Naive thymus-derived CD4-positive, alpha-beta T cell (primary cell): ENCODE measurements around the gene TBXA2R. TPM values are rescaled to one million over a fixed set of nuclear protein-coding genes. Genes with fewer than 3 reads are reported as not detected.

Experiments used
- ATAC-seq: fragments of 150-1000 bp; cut with Tn5 transposase; 2 replicates; pipeline ENCODE4 v1.10.0; 2021; ENCODE audit warnings: mild to moderate bottlenecking, moderate library complexity
- CTCF ChIA-PET: fragments of 350-600 bp; sonication (Branson Sonifier 250); formaldehyde crosslinking; loops from one replicate; lab custom pipeline; 2021; ENCODE audit warnings: antibody characterized with exemption; lab: Charles Lee
- POLR2A ChIA-PET: fragments of 350-600 bp; sonication (Branson Sonifier 250); formaldehyde crosslinking; loops from one replicate; lab custom pipeline; 2021; ENCODE audit warnings: antibody characterized with exemption, inconsistent platforms; lab: Charles Lee
- DNase-seq, 9 donors: peaks; one replicate each; pipeline versions ENCODE4 v3.0.0 to v3.0.0-alpha.2; 2020 to 2022; ENCODE audit warnings: mixed read lengths in 1 of 9
- H3K27ac ChIP-seq: one replicate; pipeline ENCODE4 v1.7.0; 2013; ENCODE audit warnings: mild to moderate bottlenecking, low read depth, low read length, moderate library complexity
- H3K27me3 ChIP-seq, 2 donors: one replicate each; pipeline ENCODE4 v1.7.0; 2013; ENCODE audit warnings: low read length in 2 of 2, mild to moderate bottlenecking in 2 of 2, moderate library complexity in 2 of 2; ENCODE audit not compliant: control insufficient read depth in 2 of 2, insufficient read depth in 2 of 2
- H3K36me3 ChIP-seq, 3 experiments: 1 replicate in 2 of 3; 2 replicates in 1 of 3; pipeline ENCODE4 v1.7.0; 2013; ENCODE audit warnings: low read length in 3 of 3, mild to moderate bottlenecking in 3 of 3, moderate library complexity in 1 of 3; ENCODE audit not compliant: insufficient read depth in 3 of 3, control insufficient read depth in 2 of 3
- H3K4me1 ChIP-seq, 2 donors: one replicate each; pipeline ENCODE4 v1.7.0; 2013; ENCODE audit warnings: low read length in 2 of 2, mild to moderate bottlenecking in 2 of 2, moderate library complexity in 1 of 2; ENCODE audit not compliant: control insufficient read depth in 2 of 2, insufficient read depth in 2 of 2
- H3K4me3 ChIP-seq: 2 replicates; pipeline ENCODE4 v1.7.0; 2013; ENCODE audit warnings: mild to moderate bottlenecking, low read length
- H3K9me3 ChIP-seq, 3 experiments: 1 replicate in 2 of 3; 2 replicates in 1 of 3; pipeline ENCODE4 v1.7.0; 2013; ENCODE audit warnings: low read length in 3 of 3; ENCODE audit not compliant: control insufficient read depth in 2 of 3
- H3K27ac Mint-ChIP-seq, 9 donors: one replicate each; pipeline ENCODE4 v1.8.0; 2020 to 2022; ENCODE audit warnings: mixed read lengths in 9 of 9, mild to moderate bottlenecking in 8 of 9, moderate library complexity in 5 of 9, inconsistent platforms in 2 of 9
- H3K27me3 Mint-ChIP-seq, 5 donors: one replicate each; pipeline ENCODE4 v1.8.0; 2021 to 2022; ENCODE audit warnings: mixed read lengths in 5 of 5, mild to moderate bottlenecking in 1 of 5
- H3K36me3 Mint-ChIP-seq, 5 donors: one replicate each; pipeline ENCODE4 v1.8.0; 2020 to 2022; ENCODE audit warnings: mixed read lengths in 5 of 5, mild to moderate bottlenecking in 3 of 5, inconsistent platforms in 1 of 5
- H3K4me1 Mint-ChIP-seq, 7 donors: one replicate each; pipeline ENCODE4 v1.8.0; 2020 to 2022; ENCODE audit warnings: mixed read lengths in 7 of 7, mild to moderate bottlenecking in 3 of 7, inconsistent platforms in 1 of 7
- H3K4me3 Mint-ChIP-seq, 10 donors: one replicate each; pipeline ENCODE4 v1.8.0; 2020 to 2022; ENCODE audit warnings: mild to moderate bottlenecking in 10 of 10, mixed read lengths in 10 of 10, moderate library complexity in 6 of 10, inconsistent platforms in 2 of 10
- H3K9me3 Mint-ChIP-seq, 11 donors: one replicate each; pipeline ENCODE4 v1.8.0; 2020 to 2022; ENCODE audit warnings: mixed read lengths in 11 of 11, mild to moderate bottlenecking in 4 of 11, inconsistent platforms in 1 of 11, moderate library complexity in 1 of 11
- intact Hi-C, 2 donors: fragments of 100-400 bp; cut with micrococcal nuclease; formaldehyde crosslinking; loops; one replicate each; pipeline ENCODE4 v1.15.1; 2023
- polyA plus RNA-seq, 2 donors: library from polyadenylated mRNA; unstranded; fragments of 300-500 nt; fragmentation: Illumina TruSeq; gene quantifications; one replicate each; pipeline ENCODE4 v1.2.3, GENCODE V29; 2021
- total RNA-seq, 6 experiments: library from RNA in 5 of 6; stranded (reverse) in 5 of 6; gene quantifications; 1 replicate in 5 of 6; 2 replicates in 1 of 6; pipeline ENCODE4 v1.2.3 and lab custom pipeline; 2021 to 2026

TBXA2R gene
- total and polyA plus RNA-seq, 7 experiments from 2014 or later = 0.73 to 9.0 (median 5.1) TPM

GRCh38 chr19:3608079-3608641 lies 1.5 kb upstream of the TBXA2R start:
- peak overlapping the region in 6 of 10 donors; percentile 47 to 70 (median 65) for H3K4me3 Mint-ChIP-seq
- peaks cover 19 to 22% of the 10 kb centered on the region in 2 donors for H3K4me1 ChIP-seq
- no peak overlapping the region for H3K27ac ChIP-seq
- H3K27me3 Mint-ChIP-seq = peaks cover 0 to 9% (median 0%) of the 10 kb centered on the region in 5 donors
- H3K9me3 Mint-ChIP-seq = no peaks in the 10 kb centered on the region
- ChIA-PET POLR2A (interaction anchor here (0.6 to 2.5 kb wide), 5 partner anchors 12 to 694 kb away, joined by 3 to 9 read pairs (median 3); partner anchors contain the start of gene MFSD12), CTCF (interaction anchor here (0.5 to 1.4 kb wide), 5 partner anchors 21 to 1055 kb away, joined by 3 to 6 read pairs (median 5); partner anchors contain the start of gene GIPC3)
- peaks cover 0 to 9% (median 4%) of the 10 kb centered on the region in 5 donors for H3K36me3 Mint-ChIP-seq
- H3K27ac Mint-ChIP-seq = peak overlapping the region in 5 of 9 donors; percentile 9 to 70 (median 53)
- ATAC-seq = no peak
- no peak for DNase-seq
- peaks cover 7 to 15% (median 11%) of the 10 kb centered on the region in 7 donors for H3K4me1 Mint-ChIP-seq
- intact Hi-C loops = loop anchor here in 1 of 2 donors (5.0 kb wide), 2 partner anchors 36 to 51 kb away; partner anchors contain the start of genes HMG20B and MFSD12
- H3K36me3 ChIP-seq = peaks cover 0 to 31% (median 0%) of the 10 kb centered on the region in 3 experiments
- H3K4me3 ChIP-seq = no peak overlapping the region
- H3K27me3 ChIP-seq = no peaks in the 10 kb centered on the region
- no peaks in the 10 kb centered on the region for H3K9me3 ChIP-seq

DNA sequence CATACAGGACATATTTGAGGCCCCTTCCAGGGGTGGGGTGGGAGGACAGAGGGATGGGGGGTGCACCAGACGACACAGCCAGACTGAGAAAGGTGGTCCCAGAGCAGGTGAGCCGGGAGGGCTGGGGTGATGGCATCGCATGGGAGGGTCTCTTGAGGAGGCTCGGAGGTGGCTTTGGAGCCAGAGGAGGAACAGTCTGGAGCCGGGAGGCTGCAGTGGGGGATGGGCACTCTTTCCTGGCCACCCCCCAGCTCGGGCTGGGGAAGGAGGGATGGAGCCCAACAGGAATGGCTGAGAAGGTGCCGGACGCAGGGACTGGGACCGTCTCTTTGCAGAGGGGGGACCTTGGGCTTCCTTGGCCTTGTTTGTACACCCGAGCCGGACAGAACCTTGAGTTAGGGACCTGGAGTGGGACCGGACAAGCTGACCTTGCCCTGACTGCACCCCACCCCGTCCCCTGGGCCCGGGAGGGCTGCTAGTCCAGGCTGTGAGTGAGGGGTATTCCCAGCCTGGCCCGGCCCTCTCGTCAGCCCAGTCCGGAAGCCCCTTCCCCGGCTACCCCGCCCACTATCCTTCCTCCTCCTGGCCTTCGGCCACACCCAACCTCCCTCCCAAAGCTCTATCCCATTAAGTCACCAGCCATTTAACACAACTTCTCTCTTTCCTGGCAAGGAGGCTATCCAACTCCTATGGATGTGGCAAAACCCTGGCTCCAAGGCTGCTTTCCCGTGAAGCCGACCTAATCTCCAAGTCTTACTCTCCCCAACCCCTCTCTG lies 816 bp upstream of the TBXA2R start:
- peaks cover 0 to 9% (median 0%) of the 10 kb centered on the region in 5 donors for H3K27me3 Mint-ChIP-seq
- peaks cover 19 to 22% of the 10 kb centered on the region in 2 donors for H3K4me1 ChIP-seq
- no peak for ATAC-seq
- H3K4me3 ChIP-seq = no peak overlapping the region
- CTCF ChIA-PET = interaction anchor here (0.6 to 1.4 kb wide), 3 partner anchors 22 to 1055 kb away, joined by 4 to 6 read pairs (median 5); partner anchors contain the start of gene GIPC3
- H3K36me3 Mint-ChIP-seq = peaks cover 0 to 9% (median 4%) of the 10 kb centered on the region in 5 donors
- H3K4me3 Mint-ChIP-seq = peak overlapping the region in 8 of 10 donors; percentile 45 to 70 (median 60)
- no peaks in the 10 kb centered on the region for H3K9me3 ChIP-seq
- no peaks in the 10 kb centered on the region for H3K27me3 ChIP-seq
- POLR2A ChIA-PET = interaction anchor here (0.5 to 2.5 kb wide), 3 partner anchors 51 to 202 kb away, joined by 3 to 9 read pairs (median 4); partner anchors contain the start of gene MFSD12
- H3K27ac ChIP-seq = peak overlapping the region; percentile 65
- H3K9me3 Mint-ChIP-seq = peaks cover 0 to 1% (median 0%) of the 10 kb centered on the region in 11 donors
- H3K27ac Mint-ChIP-seq = peak overlapping the region in 6 of 9 donors; percentile 9 to 70 (median 50)
- H3K36me3 ChIP-seq = peaks cover 0 to 27% (median 0%) of the 10 kb centered on the region in 3 experiments
- intact Hi-C loops = loop anchor here in 1 of 2 donors (5.0 kb wide), 2 partner anchors 35 to 50 kb away; partner anchors contain the start of genes HMG20B and MFSD12
- peaks cover 7 to 15% (median 11%) of the 10 kb centered on the region in 7 donors for H3K4me1 Mint-ChIP-seq
- no peak for DNase-seq

GRCh38 chr19:3606174-3606689 lies 443 bp downstream of the TBXA2R start:
- H3K4me1 Mint-ChIP-seq = peaks cover 7 to 15% (median 11%) of the 10 kb centered on the region in 7 donors
- peak overlapping the region in 2 of 10 donors; percentile 67 to 68 for H3K4me3 Mint-ChIP-seq
- Histone ChIP-seq H3K27me3 (no peaks in the 10 kb centered on the region), H3K27ac (peak overlapping the region; percentile 65), H3K4me3 (peak overlapping the region; percentile 44), H3K4me1 (peaks cover 19 to 22% of the 10 kb centered on the region in 2 donors), H3K36me3 (peaks cover 0 to 14% (median 0%) of the 10 kb centered on the region in 3 experiments), H3K9me3 (no peaks in the 10 kb centered on the region)
- no peak overlapping the region for H3K27ac Mint-ChIP-seq
- H3K9me3 Mint-ChIP-seq = peaks cover 0 to 1% (median 0%) of the 10 kb centered on the region in 11 donors
- peaks cover 0 to 5% (median 0%) of the 10 kb centered on the region in 5 donors for H3K36me3 Mint-ChIP-seq
- DNase-seq (peak in 3 of 9 donors; percentile 27 to 32 (median 28)), ATAC-seq (peak; percentile 54)
- ChIA-PET POLR2A (no interaction called here), CTCF (no interaction called here)
- peaks cover 0 to 9% (median 0%) of the 10 kb centered on the region in 5 donors for H3K27me3 Mint-ChIP-seq
- intact Hi-C loops = loop anchor here in 1 of 2 donors (5.0 kb wide), 2 partner anchors 34 to 49 kb away; partner anchors contain the start of genes HMG20B and MFSD12

DNA sequence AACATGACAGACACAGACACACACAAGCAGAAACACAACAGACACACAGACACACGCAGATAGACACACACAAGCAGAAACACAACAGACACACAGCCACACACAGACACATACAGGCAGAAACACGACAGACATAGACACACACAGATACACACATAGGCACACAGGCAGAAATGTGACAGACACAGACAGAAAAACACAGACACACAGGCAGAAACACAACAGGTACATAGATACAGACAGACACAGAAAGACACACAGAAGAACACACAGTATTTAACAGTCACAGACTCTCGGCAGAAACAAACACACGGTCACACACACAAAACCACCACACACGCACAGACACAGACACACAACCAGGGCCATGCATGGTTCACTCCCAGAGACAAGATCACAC lies 905 bp downstream of the TBXA2R start:
- H3K36me3 ChIP-seq = peaks cover 0 to 9% (median 0%) of the 10 kb centered on the region in 3 experiments
- Mint-ChIP-seq H3K27ac (no peak overlapping the region), H3K4me3 (no peak overlapping the region), H3K4me1 (peaks cover 7 to 15% (median 11%) of the 10 kb centered on the region in 7 donors), H3K9me3 (peaks cover 0 to 1% (median 0%) of the 10 kb centered on the region in 11 donors), H3K27me3 (peaks cover 0 to 9% (median 0%) of the 10 kb centered on the region in 5 donors), H3K36me3 (peaks cover 0 to 5% (median 0%) of the 10 kb centered on the region in 5 donors)
- no peaks in the 10 kb centered on the region for H3K9me3 ChIP-seq
- no peak for DNase-seq
- H3K27me3 ChIP-seq = no peaks in the 10 kb centered on the region
- no peak for ATAC-seq
- ChIA-PET POLR2A (no interaction called here), CTCF (no interaction called here)
- peaks cover 19 to 22% of the 10 kb centered on the region in 2 donors for H3K4me1 ChIP-seq
- peak overlapping the region; percentile 65 for H3K27ac ChIP-seq
- peak overlapping the region; percentile 44 for H3K4me3 ChIP-seq
- intact Hi-C loops = loop anchor here in 1 of 2 donors (1.0 to 5.0 kb wide), 4 partner anchors 13 to 48 kb away; partner anchors contain the start of genes HMG20B and MFSD12

DNA sequence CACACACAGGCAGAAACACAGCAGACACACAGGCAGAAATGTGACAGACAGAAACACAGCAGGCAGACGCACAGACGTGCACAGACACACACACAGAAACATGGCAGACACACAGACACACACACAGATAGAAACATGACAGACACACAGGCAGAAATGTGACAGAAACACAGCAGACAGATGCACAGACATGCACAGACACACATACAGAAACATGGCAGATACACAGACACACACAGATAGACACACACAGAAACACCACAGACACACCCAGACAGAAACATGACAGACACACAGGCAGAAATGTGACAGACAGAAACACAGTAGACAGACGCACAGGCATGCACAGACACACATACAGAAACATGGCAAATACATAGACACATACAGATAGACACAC lies 1.3 kb downstream of the TBXA2R start:
- intact Hi-C loops = loop anchor here in 1 of 2 donors (1.0 to 5.0 kb wide), 4 partner anchors 13 to 48 kb away; partner anchors contain the start of genes HMG20B and MFSD12
- Histone ChIP-seq H3K9me3 (no peaks in the 10 kb centered on the region), H3K27me3 (no peaks in the 10 kb centered on the region), H3K4me3 (peak overlapping the region; percentile 44), H3K27ac (peak overlapping the region; percentile 65), H3K4me1 (peaks cover 19 to 22% of the 10 kb centered on the region in 2 donors), H3K36me3 (peaks cover 0 to 5% (median 0%) of the 10 kb centered on the region in 3 experiments)
- peak; percentile 2 for ATAC-seq
- H3K27ac Mint-ChIP-seq = no peak overlapping the region
- peaks cover 0 to 5% (median 0%) of the 10 kb centered on the region in 5 donors for H3K36me3 Mint-ChIP-seq
- H3K27me3 Mint-ChIP-seq = peaks cover 0 to 9% (median 0%) of the 10 kb centered on the region in 5 donors
- H3K4me3 Mint-ChIP-seq = no peak overlapping the region
- POLR2A ChIA-PET = interaction anchor here (0.9 to 1.2 kb wide), 4 partner anchors 10 to 380 kb away, joined by 3 to 4 read pairs (median 3); partner anchors contain the start of gene EEF2
- peak in 1 of 9 donors; percentile 13 for DNase-seq
- H3K4me1 Mint-ChIP-seq = peaks cover 7 to 15% (median 11%) of the 10 kb centered on the region in 7 donors
- CTCF ChIA-PET = interaction anchor here (1.2 kb wide), 1 partner anchor 20 kb away, joined by 5 read pairs; the partner anchor contains the start of gene GIPC3
- peaks cover 0 to 1% (median 0%) of the 10 kb centered on the region in 11 donors for H3K9me3 Mint-ChIP-seq
